Measurements from ENCODE around the gene GALNT9.

DNA sequence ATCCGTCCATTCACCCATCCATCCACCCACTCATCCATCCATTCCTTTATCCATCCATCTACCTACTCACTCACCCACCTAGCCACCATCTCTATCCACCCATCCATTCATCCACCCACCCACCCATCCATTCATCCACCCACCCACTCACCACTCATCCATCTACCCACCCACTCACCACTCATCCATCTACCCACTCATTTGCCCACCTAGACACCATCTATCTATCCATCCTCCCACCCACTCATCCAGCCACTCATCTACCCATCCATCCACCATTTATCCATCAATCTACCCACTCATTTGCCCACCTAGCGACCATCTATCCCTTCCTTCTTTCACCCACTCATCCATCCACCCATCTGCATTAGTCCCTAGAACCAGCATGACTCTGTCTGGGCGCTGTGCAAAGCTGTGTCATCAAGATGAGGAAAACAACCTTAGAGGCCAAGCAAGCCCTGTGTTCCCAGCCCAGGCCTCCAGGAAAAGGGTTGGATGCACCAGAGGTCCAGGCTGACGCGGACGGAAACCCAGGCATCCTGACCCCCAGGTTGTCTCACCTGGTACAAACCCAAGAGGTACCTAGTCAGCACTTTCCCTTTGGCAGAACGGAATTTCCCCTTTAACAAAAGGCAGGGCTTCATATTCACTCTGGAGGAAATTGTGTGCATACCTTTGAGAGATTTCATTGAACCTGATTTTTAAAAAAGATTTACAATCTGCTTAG is 111.4 kb downstream of the GALNT9 start:
- TF ChIP-seq, protein P1, sequence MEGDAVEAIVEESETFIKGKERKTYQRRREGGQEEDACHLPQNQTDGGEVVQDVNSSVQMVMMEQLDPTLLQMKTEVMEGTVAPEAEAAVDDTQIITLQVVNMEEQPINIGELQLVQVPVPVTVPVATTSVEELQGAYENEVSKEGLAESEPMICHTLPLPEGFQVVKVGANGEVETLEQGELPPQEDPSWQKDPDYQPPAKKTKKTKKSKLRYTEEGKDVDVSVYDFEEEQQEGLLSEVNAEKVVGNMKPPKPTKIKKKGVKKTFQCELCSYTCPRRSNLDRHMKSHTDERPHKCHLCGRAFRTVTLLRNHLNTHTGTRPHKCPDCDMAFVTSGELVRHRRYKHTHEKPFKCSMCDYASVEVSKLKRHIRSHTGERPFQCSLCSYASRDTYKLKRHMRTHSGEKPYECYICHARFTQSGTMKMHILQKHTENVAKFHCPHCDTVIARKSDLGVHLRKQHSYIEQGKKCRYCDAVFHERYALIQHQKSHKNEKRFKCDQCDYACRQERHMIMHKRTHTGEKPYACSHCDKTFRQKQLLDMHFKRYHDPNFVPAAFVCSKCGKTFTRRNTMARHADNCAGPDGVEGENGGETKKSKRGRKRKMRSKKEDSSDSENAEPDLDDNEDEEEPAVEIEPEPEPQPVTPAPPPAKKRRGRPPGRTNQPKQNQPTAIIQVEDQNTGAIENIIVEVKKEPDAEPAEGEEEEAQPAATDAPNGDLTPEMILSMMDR (IDR thresholded peaks at IDR 0.05; ENCODE audit: low read depth, low read length): no peak
- no peak for TF ChIP-seq EZH2phosphoT487 (IDR thresholded peaks at IDR 0.05; ENCODE audit: low read depth)

All from OCI-LY3 (cell line).